Activated naive CD4-positive, alpha-beta T cell treated with anti-CD3 and anti-CD28 coated beads for 36 hours (primary cell): ENCODE results near the gene CTSF. TPM values are rescaled to one million over a fixed set of nuclear protein-coding genes. Genes with fewer than 3 reads are reported as not detected.
"Not testable (repeated sequence)": the region's sequence is repeated elsewhere in the genome, so short reads cannot be mapped to it uniquely, and the experiment has no call there.

Experiments
- CTCF ChIA-PET: fragments of 350-600 bp; sonication (Branson Sonifier 250); formaldehyde crosslinking; loops from one replicate; lab custom pipeline; 2021; ENCODE audit warnings: antibody characterized with exemption; lab: Charles Lee
- DNase-seq: peaks from one replicate; pipeline ENCODE4 v3.0.0-alpha.2; 2020
- H3K27ac Mint-ChIP-seq: one replicate; pipeline ENCODE4 v1.8.0; 2021; ENCODE audit warnings: mild to moderate bottlenecking, mixed read lengths
- H3K27me3 Mint-ChIP-seq: one replicate; pipeline ENCODE4 v1.8.0; 2021; ENCODE audit warnings: low read depth, mixed read lengths
- H3K36me3 Mint-ChIP-seq: one replicate; pipeline ENCODE4 v1.8.0; 2021; ENCODE audit warnings: low read depth, mixed read lengths
- H3K4me1 Mint-ChIP-seq: one replicate; pipeline ENCODE4 v1.8.0; 2021; ENCODE audit warnings: low read depth, mixed read lengths
- H3K4me3 Mint-ChIP-seq: one replicate; pipeline ENCODE4 v1.8.0; 2021; ENCODE audit warnings: mild to moderate bottlenecking, moderate library complexity, mixed read lengths
- H3K9me3 Mint-ChIP-seq: one replicate; pipeline ENCODE4 v1.8.0; 2021; ENCODE audit warnings: mixed read lengths
- intact Hi-C: fragments of 100-400 bp; cut with micrococcal nuclease; formaldehyde crosslinking; loops from one replicate; pipeline ENCODE4 v1.15.1; 2023
- total RNA-seq, 2 experiments: library from RNA; stranded (reverse); gene quantifications; one replicate each; pipeline ENCODE4 v1.2.3, GENCODE V29; 2021

Gene CTSF
- total RNA-seq: under 1 TPM; 0.64 to 0.96 TPM

DNA sequence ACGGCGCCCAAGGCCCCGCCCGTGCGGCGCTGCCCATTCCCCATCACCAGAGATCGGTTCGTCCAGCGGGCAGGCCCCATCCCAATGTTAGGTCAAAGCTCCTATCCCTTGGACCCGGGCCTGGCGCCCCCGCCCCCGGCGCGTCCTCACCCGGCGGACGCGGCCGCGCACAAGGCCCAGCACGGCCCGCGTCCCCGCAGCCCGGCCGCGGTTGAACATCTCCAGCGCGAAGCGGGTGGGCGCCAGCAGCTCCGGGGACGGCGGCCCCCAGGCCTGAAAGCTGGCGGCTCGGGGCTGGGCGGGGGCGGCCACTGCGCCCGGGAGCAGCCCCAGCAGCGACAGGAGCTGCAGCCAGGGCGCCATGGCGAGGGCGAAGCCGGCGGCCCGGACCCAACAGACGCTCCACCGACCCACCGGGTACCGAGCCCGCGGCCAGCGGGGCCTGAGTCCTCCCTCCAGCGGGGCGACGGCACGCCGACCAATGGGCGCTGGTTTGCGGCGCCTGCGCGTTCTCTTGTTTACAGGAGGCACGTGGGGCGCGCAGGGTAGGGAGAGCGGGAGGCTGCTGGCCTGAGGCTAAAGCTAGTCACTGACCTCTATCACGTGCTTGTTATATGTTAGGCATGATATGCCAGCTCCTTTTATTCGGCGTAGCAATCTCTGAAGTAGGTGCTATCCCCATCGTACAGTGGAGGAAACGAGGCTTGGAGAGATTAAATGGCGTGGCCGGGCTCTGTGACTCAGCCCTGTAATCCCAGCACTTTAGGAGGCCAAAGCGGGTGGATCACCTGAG is at the start of gene CTSF:
CTSF (minus strand) TSS at position 483 of the 793 bp plus-strand sequence; CDS start at position 363, 120 bp downstream.
- H3K36me3 Mint-ChIP-seq: no peaks in the 10 kb centered on the region
- peaks cover 8% of the 10 kb centered on the region for H3K4me1 Mint-ChIP-seq
- H3K27ac Mint-ChIP-seq: no peak within 1 kb of the TSS
- H3K9me3 Mint-ChIP-seq: no peaks in the 10 kb centered on the region
- intact Hi-C loops: no loop called here
- DNase-seq: peak; percentile 66
- CTCF ChIA-PET: interaction anchor here (1.7 kb wide), 1 partner anchor 9 kb away, joined by 9 read pairs; no protein-coding TSS in a partner anchor
- H3K27me3 Mint-ChIP-seq: no peaks in the 10 kb centered on the region
- H3K4me3 Mint-ChIP-seq: peak within 1 kb of the TSS; percentile 69

DNA sequence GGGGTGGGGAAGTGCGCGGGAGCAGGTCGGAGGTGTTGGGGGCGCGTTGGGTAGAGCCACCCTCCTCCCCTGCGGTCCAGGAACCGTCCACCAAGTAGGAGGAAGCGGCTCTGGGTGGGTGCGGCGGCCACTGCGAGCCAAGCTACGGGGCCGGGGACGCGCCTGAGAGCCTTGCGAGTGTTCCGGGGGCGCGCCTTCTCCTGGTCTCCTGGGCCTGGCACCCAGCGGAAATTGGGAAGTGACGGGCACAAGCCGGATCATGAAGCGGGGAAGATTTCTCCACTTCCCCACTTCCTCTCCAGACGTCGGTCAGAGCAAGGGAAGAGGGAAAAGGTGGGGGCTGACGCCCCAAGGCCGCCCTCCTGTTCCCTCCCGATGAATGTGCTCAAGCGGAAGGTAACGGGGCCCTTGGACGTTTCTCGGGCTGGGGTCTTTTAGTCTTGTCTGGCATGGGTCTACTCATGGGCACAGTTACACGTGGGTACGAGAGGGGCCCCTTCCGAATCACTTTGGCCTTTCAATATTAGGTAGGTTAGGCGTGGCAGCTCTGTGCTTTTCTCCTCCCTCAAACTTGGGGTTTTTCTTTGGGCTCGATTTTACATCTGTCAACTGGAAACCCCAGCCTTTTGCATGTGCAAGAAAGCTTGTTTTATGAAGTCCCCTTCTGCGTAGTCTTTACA is 48.9 kb upstream of the CTSF start:
- intact Hi-C loops: loop anchor here (2.0 to 10.0 kb wide), 5 partner anchors 70 to 1195 kb away; partner anchors contain the start of genes ACTN3, B4GAT1, BRMS1 and NEAT1
- no peaks in the 10 kb centered on the region for H3K27me3 Mint-ChIP-seq
- peak; percentile 50 for DNase-seq
- H3K4me1 Mint-ChIP-seq: peaks cover 43% of the 10 kb centered on the region
- H3K4me3 Mint-ChIP-seq: peak overlapping the region; percentile 98
- CTCF ChIA-PET: interaction anchor here (1.2 to 2.4 kb wide), 2 partner anchors 21 to 23 kb away, joined by 3 to 11 read pairs; partner anchors contain the start of gene RBM4
- H3K9me3 Mint-ChIP-seq: peaks cover 1% of the 10 kb centered on the region
- H3K27ac Mint-ChIP-seq: peak overlapping the region; percentile 98
- H3K36me3 Mint-ChIP-seq: peaks cover 58% of the 10 kb centered on the region

DNA sequence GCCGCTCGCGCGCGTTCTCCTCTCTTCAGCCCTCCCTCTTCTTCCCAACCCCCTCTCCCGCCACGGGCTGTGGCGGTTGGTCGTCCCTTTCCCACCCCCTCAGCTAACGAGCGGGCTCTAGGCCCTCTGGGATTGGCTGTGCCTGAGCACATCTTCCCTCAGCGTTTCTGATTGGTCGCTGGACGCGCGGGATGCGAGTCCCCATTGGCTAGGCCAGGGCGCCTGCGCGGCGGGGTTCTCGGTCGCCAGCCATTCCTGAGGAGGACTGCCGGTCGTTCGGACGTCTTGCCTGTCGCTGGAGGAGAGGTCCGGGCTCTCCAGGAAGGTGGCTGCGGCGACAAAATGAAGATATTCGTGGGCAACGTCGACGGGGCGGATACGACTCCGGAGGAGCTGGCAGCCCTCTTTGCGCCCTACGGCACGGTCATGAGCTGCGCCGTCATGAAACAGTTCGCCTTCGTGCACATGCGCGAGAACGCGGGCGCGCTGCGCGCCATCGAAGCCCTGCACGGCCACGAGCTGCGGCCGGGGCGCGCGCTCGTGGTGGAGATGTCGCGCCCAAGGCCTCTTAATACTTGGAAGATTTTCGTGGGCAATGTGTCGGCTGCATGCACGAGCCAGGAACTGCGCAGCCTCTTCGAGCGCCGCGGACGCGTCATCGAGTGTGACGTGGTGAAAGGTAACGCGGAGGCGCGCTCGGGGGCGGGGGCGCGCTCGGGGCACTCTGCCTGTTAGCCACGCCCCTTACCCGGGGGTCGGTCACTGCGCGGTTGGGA is 48.2 kb upstream of the CTSF start, which contains the start of gene RBM14:
RBM14 (plus strand) TSS at position 252 of the 776 bp plus-strand sequence; CDS start at position 343, 91 bp downstream.
- peak within 1 kb of the TSS; percentile 98 for H3K4me3 Mint-ChIP-seq
- peaks cover 52% of the 10 kb centered on the region for H3K36me3 Mint-ChIP-seq

DNA sequence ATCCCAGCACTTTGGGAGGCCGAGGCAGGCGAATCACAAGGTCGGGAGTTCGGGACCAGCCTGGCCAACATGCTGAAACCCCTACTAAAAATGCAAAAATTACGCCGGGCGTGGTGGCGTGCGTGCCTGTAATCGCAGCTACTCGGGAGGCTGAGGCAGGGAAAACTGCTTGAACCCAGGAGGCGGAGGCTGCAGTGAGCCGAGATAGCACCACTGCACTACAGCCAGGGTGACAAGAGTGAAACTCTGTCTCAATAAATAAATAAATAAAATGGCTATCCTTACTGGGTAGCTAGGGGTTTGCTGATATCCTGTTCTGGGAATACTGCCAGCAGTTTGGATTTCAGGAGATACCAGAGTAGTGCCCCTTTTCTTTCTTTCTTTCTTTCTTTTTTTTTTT is 45.7 kb upstream of the CTSF start:
- no peak overlapping the region for H3K4me3 Mint-ChIP-seq

More for the DNA sequence above, 48.2 kb upstream of the CTSF start, which contains the start of gene RBM14:
- CTCF ChIA-PET: interaction anchor here (1.2 to 2.4 kb wide), 2 partner anchors 21 to 22 kb away, joined by 3 to 11 read pairs; partner anchors contain the start of gene RBM4
- Mint-ChIP-seq H3K27me3 (no peaks in the 10 kb centered on the region), H3K9me3 (peaks cover 1% of the 10 kb centered on the region), H3K4me1 (peaks cover 36% of the 10 kb centered on the region), H3K27ac (peak within 1 kb of the TSS; percentile 98)
- intact Hi-C loops: loop anchor here (1.0 to 10.0 kb wide), 9 partner anchors 22 to 1194 kb away; partner anchors contain the start of genes ACTN3, B4GAT1, BRMS1 and CCDC87
- peak; percentile 99 for DNase-seq

DNA sequence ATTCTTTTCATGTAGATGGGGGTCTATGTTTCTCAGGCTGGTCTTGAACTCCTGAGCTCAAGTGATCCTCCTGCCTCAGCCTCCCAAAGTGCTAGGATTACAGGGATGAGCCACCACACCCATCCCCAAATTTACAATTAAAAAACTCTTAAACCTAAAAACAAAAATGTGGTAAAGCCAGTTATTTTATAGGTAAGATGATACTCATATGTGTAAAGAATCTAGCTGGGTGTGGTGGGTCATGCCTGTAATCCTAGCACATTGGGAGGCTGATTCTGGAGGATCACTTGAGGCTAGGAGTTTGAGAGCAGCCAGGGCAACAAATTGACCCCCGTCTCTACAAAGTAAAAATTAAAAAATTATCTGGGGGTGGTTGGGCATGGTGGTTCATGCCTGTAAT is 44.1 kb upstream of the CTSF start:
- intact Hi-C loops: loop anchor here (10.0 kb wide), 1 partner anchor 342 kb away; the partner anchor contains the start of gene PC
- H3K27me3 Mint-ChIP-seq: no peaks in the 10 kb centered on the region
- peaks cover 19% of the 10 kb centered on the region for H3K36me3 Mint-ChIP-seq
- no peaks in the 10 kb centered on the region for H3K9me3 Mint-ChIP-seq
- no peak overlapping the region for H3K4me3 Mint-ChIP-seq
- CTCF ChIA-PET: interaction anchor here (1.5 kb wide), 1 partner anchor 66 kb away, joined by 4 read pairs; no protein-coding TSS in a partner anchor
- no peak overlapping the region for H3K27ac Mint-ChIP-seq
- peaks cover 13% of the 10 kb centered on the region for H3K4me1 Mint-ChIP-seq
- no peak for DNase-seq

More for the DNA sequence above, 45.7 kb upstream of the CTSF start:
- H3K4me1 Mint-ChIP-seq: peaks cover 24% of the 10 kb centered on the region
- CTCF ChIA-PET: interaction anchor here (0.6 to 1.1 kb wide), 4 partner anchors 11 to 654 kb away, joined by 3 to 4 read pairs (median 4); no protein-coding TSS in a partner anchor
- H3K9me3 Mint-ChIP-seq: no peaks in the 10 kb centered on the region
- H3K27ac Mint-ChIP-seq: no peak overlapping the region
- H3K36me3 Mint-ChIP-seq: peaks cover 33% of the 10 kb centered on the region
- no peaks in the 10 kb centered on the region for H3K27me3 Mint-ChIP-seq
- intact Hi-C loops: loop anchor here (10.0 kb wide), 1 partner anchor 341 kb away; the partner anchor contains the start of gene PC
- DNase-seq: no peak

DNA sequence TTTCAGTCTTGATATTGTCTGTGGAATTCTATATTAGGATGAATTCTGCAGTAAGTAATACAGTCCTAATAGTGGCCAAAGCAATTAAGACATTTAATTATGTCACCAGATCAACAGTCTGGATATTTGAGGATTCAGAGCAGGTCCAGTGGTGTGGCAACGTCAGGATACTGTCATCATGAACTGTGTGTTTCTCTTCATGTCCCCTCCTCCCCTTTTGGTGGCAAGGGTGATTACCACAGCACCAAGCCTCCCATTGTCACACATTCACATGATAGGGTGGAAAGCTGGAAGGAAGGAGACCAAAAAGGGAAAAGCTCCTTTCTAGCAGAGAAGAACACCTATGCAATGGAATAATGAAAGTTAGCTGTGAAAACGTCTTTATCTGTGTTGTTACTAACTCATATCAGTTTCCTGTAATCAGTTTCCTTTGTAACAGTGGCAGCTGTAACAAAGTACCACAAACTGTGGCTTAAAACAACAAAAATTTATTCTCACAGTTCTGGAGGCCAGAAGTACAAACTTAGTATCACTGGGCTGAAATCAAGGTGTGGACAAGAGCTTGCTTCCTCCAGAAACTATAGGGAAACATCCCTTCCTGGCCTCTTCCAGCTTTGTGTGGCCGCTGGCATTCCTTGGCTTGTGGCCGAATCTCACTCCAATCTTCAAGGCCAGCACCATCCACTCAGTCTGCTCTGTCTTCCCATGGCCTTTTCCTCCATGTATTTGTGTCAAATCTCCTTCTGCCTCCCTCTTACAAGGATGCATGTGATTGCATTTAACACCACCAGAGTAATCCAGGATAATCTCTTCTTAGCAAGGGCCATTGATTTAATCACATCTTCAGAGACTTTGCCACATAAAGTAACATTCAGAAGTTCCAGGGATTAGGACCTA is 41.6 kb upstream of the CTSF start:
- Mint-ChIP-seq H3K9me3 (no peaks in the 10 kb centered on the region), H3K36me3 (peaks cover 4% of the 10 kb centered on the region), H3K4me1 (peaks cover 6% of the 10 kb centered on the region), H3K27me3 (no peaks in the 10 kb centered on the region), H3K27ac (no peak overlapping the region), H3K4me3 (no peak overlapping the region)
- DNase-seq: no peak
- CTCF ChIA-PET: interaction anchor here (0.6 to 1.2 kb wide), 3 partner anchors 19 to 69 kb away, joined by 3 read pairs; no protein-coding TSS in a partner anchor
- intact Hi-C loops: loop anchor here (10.0 kb wide), 1 partner anchor 345 kb away; the partner anchor contains the start of gene PC

DNA sequence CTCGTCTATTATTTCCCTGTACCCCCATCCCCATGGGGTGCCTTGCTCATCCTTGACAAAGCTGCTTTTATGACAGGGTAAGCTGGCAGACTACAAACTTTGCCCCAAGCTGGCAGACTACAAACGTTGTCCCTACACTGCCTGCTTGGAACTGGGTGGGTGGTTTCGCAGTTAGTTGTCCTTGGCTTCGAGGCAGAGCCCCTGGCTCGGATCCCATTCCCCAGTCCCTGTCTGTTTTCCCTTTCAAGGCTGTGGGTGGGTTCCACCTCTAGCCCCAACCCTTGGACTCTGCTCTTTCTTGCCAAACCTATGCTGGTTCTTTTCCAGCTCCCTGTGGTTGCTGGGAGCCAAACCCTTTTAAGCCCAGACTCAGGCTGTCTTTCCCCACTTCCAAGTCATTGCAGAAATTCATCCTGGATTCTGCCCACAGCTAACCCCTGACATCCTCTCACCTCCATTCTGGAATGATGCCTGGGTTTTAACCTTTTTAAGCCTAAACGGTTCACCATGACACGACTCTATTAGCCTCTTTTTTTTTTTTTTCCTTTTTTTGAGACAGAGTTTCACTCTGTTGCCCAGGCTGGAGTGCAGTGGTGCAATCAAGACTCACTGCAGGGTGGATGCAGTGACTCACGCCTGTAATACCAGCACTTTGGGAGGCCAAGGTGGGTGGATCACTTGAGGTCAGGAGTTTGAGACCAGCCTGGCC is 38.9 kb upstream of the CTSF start:
- CTCF ChIA-PET: no interaction called here
- intact Hi-C loops: no loop called here
- Mint-ChIP-seq H3K27me3 (no peaks in the 10 kb centered on the region), H3K27ac (no peak overlapping the region), H3K36me3 (peaks cover 6% of the 10 kb centered on the region), H3K4me1 (peaks cover 6% of the 10 kb centered on the region), H3K4me3 (no peak overlapping the region), H3K9me3 (no peaks in the 10 kb centered on the region)
- DNase-seq: no peak

DNA sequence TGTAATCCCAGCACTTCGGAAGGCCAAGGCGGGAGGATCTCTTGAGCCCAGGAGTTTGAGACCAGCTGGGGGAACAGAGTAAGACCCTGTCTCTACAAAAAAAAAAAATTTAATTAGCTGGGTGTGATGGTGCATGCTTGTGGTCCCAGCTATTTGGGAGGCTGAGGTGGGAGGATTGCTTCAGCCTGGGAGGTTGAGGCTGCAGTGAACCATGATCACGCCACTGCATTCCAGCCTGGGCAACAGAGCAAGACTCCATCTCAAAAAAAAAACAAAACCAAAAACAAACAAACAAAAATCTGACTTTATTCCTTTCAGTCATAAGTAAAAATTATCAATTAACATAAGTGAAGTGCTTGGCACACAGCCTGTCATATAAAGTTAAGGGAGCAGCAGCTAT is 38.2 kb upstream of the CTSF start:
- H3K27me3 Mint-ChIP-seq, H3K9me3 Mint-ChIP-seq, H3K4me3 Mint-ChIP-seq, H3K4me1 Mint-ChIP-seq, H3K27ac Mint-ChIP-seq, DNase-seq, H3K36me3 Mint-ChIP-seq, CTCF ChIA-PET, intact Hi-C loops: not testable (repeated sequence)

DNA sequence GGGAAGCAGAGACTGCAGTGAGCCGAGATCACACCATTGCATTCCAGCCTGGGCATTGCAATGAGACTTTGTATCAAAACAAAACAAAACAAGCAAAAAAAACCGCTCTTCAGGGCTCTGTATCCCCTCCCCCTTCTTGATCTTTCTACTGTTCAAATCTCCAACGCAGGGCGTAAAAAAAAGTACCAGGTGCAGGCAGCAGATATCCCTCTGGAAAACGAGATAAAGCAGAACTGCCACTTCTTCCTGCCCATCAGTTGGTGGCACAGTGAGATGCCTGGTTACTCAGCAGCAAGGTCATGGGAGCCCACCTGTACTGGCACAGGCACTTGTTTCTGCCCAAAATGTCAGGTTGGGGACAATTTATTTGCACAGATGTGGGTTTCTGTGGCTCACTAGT is 35.7 kb upstream of the CTSF start:
- CTCF ChIA-PET: interaction anchor here (0.5 to 2.0 kb wide), 3 partner anchors 12 to 24 kb away, joined by 3 to 4 read pairs (median 4); partner anchors contain the start of gene CCDC87
- no peaks in the 10 kb centered on the region for H3K4me1 Mint-ChIP-seq
- no peaks in the 10 kb centered on the region for H3K9me3 Mint-ChIP-seq
- no peak overlapping the region for H3K27ac Mint-ChIP-seq
- peaks cover 9% of the 10 kb centered on the region for H3K36me3 Mint-ChIP-seq
- no peak for DNase-seq
- intact Hi-C loops: no loop called here
- no peak overlapping the region for H3K4me3 Mint-ChIP-seq
- no peaks in the 10 kb centered on the region for H3K27me3 Mint-ChIP-seq

DNA sequence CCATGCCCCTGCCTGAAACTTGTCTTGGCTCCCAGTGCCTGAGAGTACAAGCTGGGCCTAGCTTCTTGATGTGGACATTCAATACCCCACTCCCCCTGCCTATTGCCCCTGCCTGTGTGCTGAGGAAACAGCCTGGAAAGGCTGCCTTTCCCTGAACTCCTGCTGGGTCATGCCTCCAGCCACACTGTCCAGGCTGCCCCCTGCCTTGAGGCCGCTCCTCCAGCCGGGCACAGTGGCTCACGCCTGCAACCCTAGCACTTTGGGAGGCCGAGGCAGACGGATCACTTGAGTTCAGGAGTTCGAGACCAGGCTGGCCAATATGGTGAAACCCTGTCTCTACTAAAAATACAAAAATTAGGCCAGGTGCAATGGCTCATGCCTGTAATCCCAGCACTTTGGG is 34.7 kb upstream of the CTSF start:
- no peak overlapping the region for H3K27ac Mint-ChIP-seq
- no peaks in the 10 kb centered on the region for H3K27me3 Mint-ChIP-seq
- peaks cover 7% of the 10 kb centered on the region for H3K36me3 Mint-ChIP-seq
- CTCF ChIA-PET: interaction anchor here (0.6 to 1.3 kb wide), 4 partner anchors 11 to 230 kb away, joined by 3 read pairs; no protein-coding TSS in a partner anchor
- intact Hi-C loops: no loop called here
- no peaks in the 10 kb centered on the region for H3K9me3 Mint-ChIP-seq
- H3K4me3 Mint-ChIP-seq: no peak overlapping the region
- DNase-seq: no peak
- no peaks in the 10 kb centered on the region for H3K4me1 Mint-ChIP-seq
